Skeletal muscle satellite cell (primary cell): ENCODE results near the gene ST7.
"Not testable (repeated sequence)": the region's sequence is repeated elsewhere in the genome, so short reads cannot be mapped to it uniquely, and the experiment has no call there.

Experiments
- H3K27me3 ChIP-seq: 2 replicates; pipeline ENCODE4 v1.7.0; 2013; ENCODE audit warnings: low read length; ENCODE audit not compliant: control insufficient read depth, insufficient read depth
- H3K36me3 ChIP-seq: 2 replicates; pipeline ENCODE4 v1.7.0; 2013; ENCODE audit warnings: mild to moderate bottlenecking, control low read depth, low read length; ENCODE audit not compliant: insufficient read depth
- H3K4me1 ChIP-seq: 2 replicates; pipeline ENCODE4 v1.7.0; 2013; ENCODE audit warnings: low read length; ENCODE audit not compliant: control insufficient read depth, insufficient read depth
- H3K4me2 ChIP-seq: 2 replicates; pipeline ENCODE4 v1.7.0; 2013; ENCODE audit warnings: mild to moderate bottlenecking, low read length
- H3K4me3 ChIP-seq: 2 replicates; pipeline ENCODE4 v1.7.0; 2013; ENCODE audit warnings: low read length
- H3K9ac ChIP-seq: 2 replicates; pipeline ENCODE4 v1.7.0; 2013; ENCODE audit warnings: mild to moderate bottlenecking, low read depth, low read length, moderate library complexity
- H3K9me3 ChIP-seq: replicated peaks from 2 replicates; pipeline ENCODE4 v1.7.0; 2013; ENCODE audit warnings: mild to moderate bottlenecking, control low read depth, low read length

Gene ST7

DNA sequence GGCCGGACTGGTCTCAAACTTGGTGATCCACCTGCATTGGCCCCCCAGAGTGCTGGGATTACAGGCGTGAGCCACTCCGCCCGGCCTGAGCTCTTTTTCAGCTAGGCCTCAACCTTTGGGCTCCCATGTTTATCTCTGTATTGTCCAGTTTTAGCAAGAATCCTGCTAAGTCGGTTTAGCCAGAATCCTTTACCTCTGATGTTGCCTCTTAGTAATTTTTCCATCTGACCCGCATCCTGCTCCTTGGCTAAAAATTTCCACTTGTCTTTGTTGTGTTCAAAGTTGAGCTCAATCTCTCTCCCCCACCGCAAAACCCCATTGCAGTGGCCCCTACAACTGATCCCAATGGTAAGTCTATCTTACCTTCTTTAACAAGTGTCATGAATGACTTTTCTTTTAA, 20.7 kb upstream of the ST7 start:
- Histone ChIP-seq H3K27me3 (peaks cover 6% of the 10 kb centered on the region), H3K36me3 (no peaks in the 10 kb centered on the region), H3K4me1 (peaks cover 4% of the 10 kb centered on the region), H3K4me3 (no peak overlapping the region), H3K9me3 (no peaks in the 10 kb centered on the region), H3K4me2 (no peak overlapping the region), H3K9ac (no peak overlapping the region)

DNA sequence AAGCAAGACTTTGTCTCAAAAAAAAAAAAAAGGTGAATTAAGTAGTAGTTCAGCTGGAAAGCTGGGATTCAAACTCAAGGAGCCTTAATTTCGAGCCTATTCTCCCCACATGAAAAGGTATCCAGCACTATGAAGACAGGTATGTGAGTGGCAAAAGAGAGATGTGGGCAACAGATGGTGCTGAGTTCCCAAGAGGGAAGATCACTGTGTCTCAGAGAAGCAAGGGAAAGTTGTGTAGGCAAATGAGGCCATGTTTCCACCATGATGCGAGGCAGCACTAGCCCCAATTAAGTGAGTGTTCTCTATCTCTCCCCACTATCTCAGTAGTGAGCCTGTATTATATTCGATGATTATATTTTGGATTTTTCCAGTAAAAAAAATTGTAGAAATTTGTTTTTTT, 19.8 kb upstream of the ST7 start:
- peaks cover 6% of the 10 kb centered on the region for H3K27me3 ChIP-seq
- H3K4me1 ChIP-seq: peaks cover 4% of the 10 kb centered on the region
- no peak overlapping the region for H3K4me3 ChIP-seq
- H3K9me3 ChIP-seq: no peaks in the 10 kb centered on the region
- H3K4me2 ChIP-seq: no peak overlapping the region
- H3K9ac ChIP-seq: no peak overlapping the region
- H3K36me3 ChIP-seq: no peaks in the 10 kb centered on the region

DNA sequence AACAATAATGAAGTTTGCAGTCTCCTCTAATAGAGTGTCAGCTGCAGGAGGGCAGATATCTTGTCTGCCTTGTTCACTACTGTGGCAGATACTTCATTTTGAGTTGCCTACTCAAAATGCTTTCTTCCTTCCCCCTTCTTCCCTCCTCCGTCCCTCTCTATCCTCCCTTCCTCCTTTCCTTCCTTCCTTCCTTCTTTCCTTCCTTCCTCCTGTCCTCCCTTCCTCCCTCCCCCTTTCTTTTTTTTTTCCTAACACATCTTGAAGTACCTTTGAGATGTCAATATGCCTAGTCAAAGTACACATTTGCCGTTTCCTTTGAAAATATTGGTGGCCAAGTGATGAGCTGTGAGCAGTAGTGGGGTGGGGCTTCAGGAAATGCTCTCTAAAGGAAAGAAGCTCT, 18.7 kb upstream of the ST7 start:
- peaks cover 4% of the 10 kb centered on the region for H3K4me1 ChIP-seq
- H3K9me3 ChIP-seq: no peaks in the 10 kb centered on the region
- no peak overlapping the region for H3K9ac ChIP-seq
- no peaks in the 10 kb centered on the region for H3K36me3 ChIP-seq
- H3K4me2 ChIP-seq: no peak overlapping the region
- H3K4me3 ChIP-seq: no peak overlapping the region
- H3K27me3 ChIP-seq: peaks cover 6% of the 10 kb centered on the region

- not testable (repeated sequence) for H3K36me3 ChIP-seq, H3K4me2 ChIP-seq, H3K9ac ChIP-seq, H3K4me3 ChIP-seq, H3K4me1 ChIP-seq, H3K9me3 ChIP-seq, H3K27me3 ChIP-seq
These were observed 16.5 kb upstream of the ST7 start for GRCh38 chr7:116936844-116937243.

- Histone ChIP-seq H3K4me3 (no peak overlapping the region), H3K4me1 (no peaks in the 10 kb centered on the region), H3K9ac (no peak overlapping the region), H3K9me3 (no peaks in the 10 kb centered on the region), H3K27me3 (peaks cover 6% of the 10 kb centered on the region), H3K4me2 (no peak overlapping the region), H3K36me3 (no peaks in the 10 kb centered on the region)
These were observed 14.6 kb upstream of the ST7 start for GRCh38 chr7:116938678-116939077.

DNA sequence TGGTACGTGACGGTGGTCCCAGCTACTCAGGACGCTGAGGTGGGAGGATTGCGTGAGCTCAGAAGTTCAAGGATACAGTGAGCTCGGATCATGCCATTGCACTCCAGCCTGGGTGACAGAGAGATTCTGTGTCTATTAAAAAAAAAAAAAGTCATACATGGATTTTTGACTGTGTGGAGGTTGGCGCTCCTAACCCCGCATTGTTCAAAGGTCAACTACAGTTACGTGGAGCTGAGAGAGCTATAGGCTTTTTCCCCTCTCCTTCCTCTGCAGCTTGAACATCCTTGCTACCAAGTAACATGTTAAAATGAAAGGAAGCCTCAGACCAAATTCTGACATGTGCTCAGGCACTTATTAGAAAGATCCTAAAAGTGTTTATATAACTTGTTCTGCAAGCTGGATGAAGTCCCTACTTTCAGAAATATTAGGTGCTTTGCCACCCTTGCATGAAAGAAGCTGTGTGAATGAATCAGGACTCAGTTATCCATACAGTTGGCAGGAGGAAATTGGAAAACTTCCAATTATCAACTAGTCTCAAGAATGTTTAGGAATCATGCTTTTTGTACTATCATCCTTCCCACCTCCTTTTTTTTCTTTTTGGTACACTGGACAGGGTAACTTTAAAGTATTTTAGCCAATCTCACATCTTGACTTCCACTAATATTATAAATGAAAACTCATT, 12.5 kb upstream of the ST7 start:
- Histone ChIP-seq H3K4me1 (no peaks in the 10 kb centered on the region), H3K4me2 (no peak overlapping the region), H3K27me3 (peaks cover 3% of the 10 kb centered on the region), H3K4me3 (no peak overlapping the region), H3K36me3 (no peaks in the 10 kb centered on the region), H3K9ac (no peak overlapping the region), H3K9me3 (no peaks in the 10 kb centered on the region)

GRCh38 chr7:116942504-116942903, 10.8 kb upstream of the ST7 start:
- no peaks in the 10 kb centered on the region for H3K36me3 ChIP-seq
- no peaks in the 10 kb centered on the region for H3K27me3 ChIP-seq
- H3K4me2 ChIP-seq: no peak overlapping the region
- H3K4me3 ChIP-seq: no peak overlapping the region
- no peak overlapping the region for H3K9ac ChIP-seq
- H3K4me1 ChIP-seq: no peaks in the 10 kb centered on the region
- H3K9me3 ChIP-seq: no peaks in the 10 kb centered on the region

GRCh38 chr7:116948934-116949333, 4.4 kb upstream of the ST7 start:
- Histone ChIP-seq H3K9ac (no peak overlapping the region), H3K36me3 (no peaks in the 10 kb centered on the region), H3K27me3 (no peaks in the 10 kb centered on the region), H3K4me1 (peaks cover 9% of the 10 kb centered on the region), H3K4me2 (no peak overlapping the region), H3K4me3 (no peak overlapping the region), H3K9me3 (no peaks in the 10 kb centered on the region)

- H3K36me3 ChIP-seq: no peaks in the 10 kb centered on the region
- H3K27me3 ChIP-seq: no peaks in the 10 kb centered on the region
- no peak overlapping the region for H3K4me3 ChIP-seq
- H3K9ac ChIP-seq: no peak overlapping the region
- no peak overlapping the region for H3K4me2 ChIP-seq
- H3K4me1 ChIP-seq: peaks cover 15% of the 10 kb centered on the region
- no peaks in the 10 kb centered on the region for H3K9me3 ChIP-seq
These were observed 3.1 kb upstream of the ST7 start for GRCh38 chr7:116949941-116950801.

DNA sequence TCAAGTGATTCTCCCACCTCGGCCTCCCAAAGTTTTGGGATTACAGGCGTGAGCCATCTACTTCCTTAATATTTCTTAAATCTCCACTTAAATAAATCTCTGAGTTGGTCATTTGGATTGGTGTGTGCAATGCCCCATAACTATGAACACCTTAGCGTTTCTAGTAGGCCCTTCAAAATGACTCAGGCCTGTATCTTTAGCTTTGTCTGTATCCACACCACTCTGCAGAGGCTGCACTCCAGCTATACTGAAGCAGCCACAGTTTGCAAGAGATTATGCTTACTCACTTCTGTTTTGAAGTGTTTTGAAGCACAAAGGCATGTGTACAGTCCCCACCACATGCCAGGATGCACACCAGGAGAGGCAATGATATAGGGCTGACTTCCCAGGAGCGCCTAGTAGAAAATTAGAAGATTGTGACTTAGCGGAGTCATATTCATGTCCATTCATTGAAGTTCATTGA, 2.4 kb upstream of the ST7 start:
- no peak overlapping the region for H3K4me3 ChIP-seq
- H3K36me3 ChIP-seq: no peaks in the 10 kb centered on the region
- H3K9me3 ChIP-seq: no peaks in the 10 kb centered on the region

DNA sequence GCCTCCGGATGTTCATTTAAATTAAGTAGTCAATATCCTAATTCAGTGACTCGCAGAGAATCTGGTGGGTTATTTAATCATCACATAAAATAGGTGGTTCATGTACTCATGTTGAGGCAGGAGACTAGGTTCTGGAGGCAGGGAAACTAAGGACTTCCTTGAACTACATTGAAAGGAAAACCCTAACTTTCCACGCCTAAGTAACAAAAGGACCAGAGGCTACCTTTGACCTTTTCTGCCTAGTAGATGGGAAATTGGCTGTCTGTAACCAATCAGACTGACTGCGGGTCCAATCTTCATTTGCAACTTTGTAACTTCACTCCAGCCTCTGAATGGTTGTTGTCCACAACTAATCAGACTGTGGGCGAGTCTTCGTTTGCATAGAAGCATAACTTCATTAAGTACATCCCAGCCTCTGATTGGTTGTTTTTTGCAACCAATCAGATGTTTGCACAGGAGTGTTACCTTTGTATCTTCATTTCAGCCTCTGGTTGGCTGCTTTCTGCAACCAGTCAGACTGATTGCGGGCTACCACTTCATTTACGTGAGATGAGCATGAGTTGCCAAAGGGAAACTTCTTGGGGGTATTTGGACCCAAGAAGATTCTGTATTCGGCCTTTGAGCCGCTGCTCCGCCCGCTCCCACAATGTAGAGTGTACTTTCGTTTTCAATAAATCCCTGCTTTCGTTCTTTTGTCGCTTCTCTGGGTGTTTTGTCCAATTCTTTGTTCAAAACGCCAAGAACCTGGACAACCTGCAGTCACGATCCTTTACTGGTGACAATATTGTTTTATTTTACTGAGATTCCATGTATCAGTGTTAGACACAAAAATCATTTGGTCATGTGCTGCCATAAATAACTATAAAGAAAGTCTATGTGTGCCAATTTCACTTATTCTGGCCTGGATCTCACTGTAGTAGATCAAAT, 1.7 kb upstream of the ST7 start:
- no peaks in the 10 kb centered on the region for H3K27me3 ChIP-seq
- peak overlapping the region; percentile 55 for H3K4me3 ChIP-seq
- H3K4me2 ChIP-seq: peak overlapping the region; percentile 98
- peaks cover 19% of the 10 kb centered on the region for H3K4me1 ChIP-seq
- H3K9ac ChIP-seq: peak overlapping the region; percentile 60
- no peaks in the 10 kb centered on the region for H3K36me3 ChIP-seq
- no peaks in the 10 kb centered on the region for H3K9me3 ChIP-seq

More for the DNA sequence above, 2.4 kb upstream of the ST7 start:
- no peaks in the 10 kb centered on the region for H3K27me3 ChIP-seq
- no peak overlapping the region for H3K4me2 ChIP-seq
- H3K9ac ChIP-seq: no peak overlapping the region
- peaks cover 17% of the 10 kb centered on the region for H3K4me1 ChIP-seq
